ENCODE results near the gene CDH20. TPM values are rescaled to one million over a fixed set of nuclear protein-coding genes. Genes with fewer than 3 reads are reported as not detected.

The CDH20 gene
- total RNA-seq, 1 experiment from 2014 or later = not detected

- no peaks in the 10 kb centered on the region for H3K9me3 ChIP-seq (replicated peaks)
- no peaks in the 10 kb centered on the region for H3K27me3 ChIP-seq (replicated peaks)
- no peak overlapping the region for H3K4me3 ChIP-seq
- no peak for DNase-seq (ENCODE audit: low read depth in 1 of 2, low spot score in 2 of 2)
- no peak overlapping the region for H3K27ac ChIP-seq
- no peaks in the 10 kb centered on the region for H3K36me3 ChIP-seq
- H3K4me1 ChIP-seq (replicated peaks) = no peaks in the 10 kb centered on the region
Observed at GRCh38 chr18:61414086-61414485, 80.9 kb downstream of the CDH20 start.

GRCh38 chr18:61419763-61420162, 86.5 kb downstream of the CDH20 start:
- H3K4me1 ChIP-seq (replicated peaks) = no peaks in the 10 kb centered on the region
- H3K4me3 ChIP-seq = no peak overlapping the region
- no peaks in the 10 kb centered on the region for H3K9me3 ChIP-seq (replicated peaks)
- H3K27me3 ChIP-seq (replicated peaks) = no peaks in the 10 kb centered on the region
- H3K36me3 ChIP-seq = no peaks in the 10 kb centered on the region
- no peak overlapping the region for H3K27ac ChIP-seq
- DNase-seq (ENCODE audit: low read depth in 1 of 2, low spot score in 2 of 2) = no peak

DNA sequence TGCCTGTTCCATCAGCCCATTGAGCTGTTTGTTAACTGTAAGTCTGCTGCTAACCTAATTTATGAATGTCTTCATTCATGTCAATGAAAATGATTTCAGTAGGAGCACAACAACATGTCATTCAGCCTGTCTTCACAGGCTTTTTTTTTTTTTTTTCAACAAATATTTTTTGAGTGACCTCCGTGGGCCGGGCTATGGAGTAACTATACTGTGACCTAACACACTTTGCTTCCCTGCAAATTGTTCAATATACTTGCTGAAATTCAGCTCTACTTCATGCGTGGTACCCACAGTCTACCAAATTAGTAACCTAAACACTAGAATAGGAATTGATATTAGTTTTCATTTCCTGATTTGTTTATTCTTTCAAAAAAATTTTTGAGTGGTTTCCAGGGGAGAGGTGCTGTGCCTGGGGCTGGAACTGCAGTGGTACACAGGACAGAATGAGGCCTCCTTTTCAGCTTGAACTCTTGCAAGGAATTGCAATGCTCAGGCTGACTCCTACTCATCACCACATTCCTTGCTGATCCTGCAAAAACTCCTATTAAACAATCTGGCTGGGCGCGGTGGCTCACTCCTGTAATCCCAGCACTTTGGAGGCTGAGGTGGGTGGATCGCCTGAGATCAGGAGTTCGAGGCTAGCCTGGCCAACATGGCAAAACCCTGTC, 87.1 kb downstream of the CDH20 start:
- no peak overlapping the region for H3K27ac ChIP-seq

DNA sequence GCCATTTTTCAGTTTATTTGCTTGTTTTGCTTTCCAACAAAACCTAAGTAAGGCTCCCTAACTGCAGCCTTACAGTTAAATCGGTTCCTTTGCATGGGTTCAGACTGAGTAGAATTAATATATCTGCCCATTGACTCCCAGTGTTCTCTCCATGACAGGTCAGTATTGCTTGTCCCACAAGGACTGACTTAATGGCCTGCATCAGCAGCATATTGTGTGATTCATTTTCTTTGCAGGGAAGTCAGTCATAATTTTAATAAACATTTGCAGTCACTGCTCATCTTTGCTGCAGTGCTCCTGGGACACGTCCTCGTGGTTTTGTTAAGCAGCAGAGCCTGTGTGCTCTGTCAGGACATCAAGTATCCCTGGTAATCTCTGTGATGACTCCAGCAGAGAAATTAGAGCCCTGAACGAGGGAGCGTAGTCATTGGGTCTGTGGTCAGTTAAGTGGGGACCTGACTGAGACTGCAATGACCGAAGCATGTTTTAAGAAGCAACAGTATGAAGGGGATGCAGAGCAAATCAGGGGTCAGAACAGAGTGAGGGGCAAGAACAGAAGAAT, 93.3 kb downstream of the CDH20 start:
- no peak overlapping the region for H3K4me3 ChIP-seq
- no peak overlapping the region for H3K27ac ChIP-seq
- H3K36me3 ChIP-seq = no peaks in the 10 kb centered on the region
- DNase-seq (ENCODE audit: low read depth in 1 of 2, low spot score in 2 of 2) = no peak
- H3K27me3 ChIP-seq (replicated peaks) = 0 out of 2 replicates have a peak, but pooled peaks cover 3% of the 10 kb centered on the region
- no peaks in the 10 kb centered on the region for H3K4me1 ChIP-seq (replicated peaks)
- H3K9me3 ChIP-seq (replicated peaks) = no peaks in the 10 kb centered on the region

More for the DNA sequence above, 87.1 kb downstream of the CDH20 start:
- DNase-seq (ENCODE audit: low read depth in 1 of 2, low spot score in 2 of 2) = no peak
- H3K4me3 ChIP-seq = no peak overlapping the region
- H3K36me3 ChIP-seq = no peaks in the 10 kb centered on the region
- H3K9me3 ChIP-seq (replicated peaks) = no peaks in the 10 kb centered on the region
- H3K4me1 ChIP-seq (replicated peaks) = no peaks in the 10 kb centered on the region
- H3K27me3 ChIP-seq (replicated peaks) = no peaks in the 10 kb centered on the region

DNA sequence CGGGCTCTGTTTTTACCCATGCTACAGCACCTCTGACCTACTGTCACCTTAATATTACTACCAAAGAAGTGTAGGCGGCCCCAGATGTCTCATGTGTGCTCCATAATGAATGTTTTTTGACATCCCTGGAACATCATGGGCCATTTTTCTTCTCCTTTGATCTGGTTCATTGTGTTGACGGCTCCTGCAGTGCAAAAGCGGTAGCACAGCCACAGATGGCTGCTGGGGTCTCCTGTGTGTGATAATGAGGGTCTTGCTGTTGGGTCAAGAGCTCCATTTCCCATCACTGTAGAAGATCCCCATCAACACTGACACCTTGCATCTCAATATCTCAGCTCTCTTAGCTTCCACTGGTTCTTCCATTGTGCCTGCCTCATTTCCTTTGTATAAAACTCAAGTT, 95.0 kb downstream of the CDH20 start:
- no peak for DNase-seq (ENCODE audit: low read depth in 1 of 2, low spot score in 2 of 2)
- H3K27me3 ChIP-seq (replicated peaks) = 0 out of 2 replicates have a peak, but pooled peaks cover 3% of the 10 kb centered on the region
- H3K27ac ChIP-seq = no peak overlapping the region
- no peaks in the 10 kb centered on the region for H3K4me1 ChIP-seq (replicated peaks)
- H3K9me3 ChIP-seq (replicated peaks) = no peaks in the 10 kb centered on the region
- no peak overlapping the region for H3K4me3 ChIP-seq
- no peaks in the 10 kb centered on the region for H3K36me3 ChIP-seq

GRCh38 chr18:61432590-61432989, 99.4 kb downstream of the CDH20 start:
- DNase-seq (ENCODE audit: low read depth in 1 of 2, low spot score in 2 of 2) = no peak
- no peak overlapping the region for H3K27ac ChIP-seq
- H3K27me3 ChIP-seq (replicated peaks) = 0 out of 2 replicates have a peak, but pooled peaks cover 3% of the 10 kb centered on the region
- no peaks in the 10 kb centered on the region; the same call in 1 of the 2 replicates for H3K9me3 ChIP-seq (replicated peaks)
- H3K4me3 ChIP-seq = no peak overlapping the region
- H3K36me3 ChIP-seq = no peaks in the 10 kb centered on the region
- H3K4me1 ChIP-seq (replicated peaks) = no peaks in the 10 kb centered on the region

DNA sequence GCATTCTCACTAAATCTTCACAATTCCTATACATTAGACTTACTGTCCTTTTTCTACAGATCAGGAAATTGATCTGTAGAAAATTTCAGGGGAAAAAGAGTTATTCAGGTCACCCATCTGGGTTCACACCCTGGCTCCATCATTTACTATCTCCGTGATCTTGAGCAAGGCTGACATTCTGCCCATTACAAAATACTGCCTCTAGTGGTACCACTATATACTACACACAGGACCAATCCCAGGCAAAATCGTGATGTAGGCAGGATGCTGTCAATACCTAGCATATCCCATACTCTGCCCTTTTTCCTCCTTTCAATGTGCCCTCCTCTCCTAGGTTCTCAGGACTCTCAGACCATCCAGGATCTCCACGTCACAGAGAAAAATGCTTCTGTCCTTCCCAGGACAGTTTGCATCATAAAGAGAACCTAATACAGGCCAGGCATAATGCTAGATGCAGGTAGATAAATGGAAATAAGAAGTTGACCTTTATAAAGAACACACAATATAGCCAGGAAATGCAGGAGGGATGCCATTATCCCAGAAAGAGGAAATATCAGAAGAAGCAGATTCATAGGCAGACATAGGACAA, 101.9 kb downstream of the CDH20 start:
- no peak for DNase-seq (ENCODE audit: low read depth in 1 of 2, low spot score in 2 of 2)
- H3K27ac ChIP-seq = no peak overlapping the region

GRCh38 chr18:61443081-61443725, 110.0 kb downstream of the CDH20 start:
- Histone ChIP-seq H3K27ac (no peak overlapping the region), H3K4me1 (replicated peaks) (no peaks in the 10 kb centered on the region), H3K9me3 (replicated peaks) (no peaks in the 10 kb centered on the region), H3K36me3 (no peaks in the 10 kb centered on the region), H3K4me3 (no peak overlapping the region), H3K27me3 (replicated peaks) (0 out of 2 replicates have a peak, but pooled peaks cover 4% of the 10 kb centered on the region)
- DNase-seq (ENCODE audit: low read depth in 1 of 2, low spot score in 2 of 2) = no peak

More for the DNA sequence above, 101.9 kb downstream of the CDH20 start:
- H3K4me1 ChIP-seq (replicated peaks) = no peaks in the 10 kb centered on the region
- H3K9me3 ChIP-seq (replicated peaks) = no peaks in the 10 kb centered on the region; the same call in 1 of the 2 replicates
- H3K4me3 ChIP-seq = no peak overlapping the region
- H3K27me3 ChIP-seq (replicated peaks) = 0 out of 2 replicates have a peak, but pooled peaks cover 3% of the 10 kb centered on the region
- no peaks in the 10 kb centered on the region for H3K36me3 ChIP-seq

DNA sequence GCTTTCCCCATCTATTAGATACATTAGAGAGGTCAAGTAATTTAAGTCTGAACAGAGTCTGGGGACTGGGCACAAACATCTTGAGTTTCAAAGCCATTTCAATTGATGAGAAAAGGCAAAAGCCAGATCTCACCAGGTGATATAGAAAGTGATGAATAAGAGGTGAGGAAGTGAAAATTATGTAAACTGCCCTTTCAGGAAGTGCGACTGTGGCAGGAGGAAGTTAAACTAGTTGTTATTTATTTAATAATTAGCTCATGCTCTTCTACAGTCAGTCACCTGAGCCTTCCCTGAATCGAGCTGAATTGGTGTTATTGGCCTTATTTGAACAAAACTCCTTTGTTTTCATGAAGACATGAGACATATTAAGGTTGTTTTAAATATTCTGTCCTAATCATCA, 115.1 kb downstream of the CDH20 start:
- no peaks in the 10 kb centered on the region for H3K4me1 ChIP-seq (replicated peaks)
- H3K4me3 ChIP-seq = no peak overlapping the region
- no peak for DNase-seq (ENCODE audit: low read depth in 1 of 2, low spot score in 2 of 2)
- H3K27me3 ChIP-seq (replicated peaks) = 0 out of 2 replicates have a peak, but pooled peaks cover 4% of the 10 kb centered on the region
- no peak overlapping the region for H3K27ac ChIP-seq
- H3K36me3 ChIP-seq = no peaks in the 10 kb centered on the region
- no peaks in the 10 kb centered on the region for H3K9me3 ChIP-seq (replicated peaks)

GRCh38 chr18:61459896-61460648, 126.8 kb downstream of the CDH20 start:
- Histone ChIP-seq H3K4me1 (replicated peaks) (no peaks in the 10 kb centered on the region), H3K36me3 (no peaks in the 10 kb centered on the region), H3K9me3 (replicated peaks) (no peaks in the 10 kb centered on the region), H3K4me3 (no peak overlapping the region), H3K27me3 (replicated peaks) (0 out of 2 replicates have a peak, but pooled peaks cover 4% of the 10 kb centered on the region), H3K27ac (no peak overlapping the region)
- DNase-seq (ENCODE audit: low read depth in 1 of 2, low spot score in 2 of 2) = no peak

- Histone ChIP-seq H3K9me3 (replicated peaks) (no peaks in the 10 kb centered on the region), H3K36me3 (no peaks in the 10 kb centered on the region), H3K27ac (no peak overlapping the region), H3K27me3 (replicated peaks) (0 out of 2 replicates have a peak, but pooled peaks cover 4% of the 10 kb centered on the region), H3K4me3 (no peak overlapping the region), H3K4me1 (replicated peaks) (no peaks in the 10 kb centered on the region)
- DNase-seq (ENCODE audit: low read depth in 1 of 2, low spot score in 2 of 2) = no peak
Observed at GRCh38 chr18:61464551-61465142, 131.4 kb downstream of the CDH20 start.

- no peaks in the 10 kb centered on the region for H3K9me3 ChIP-seq (replicated peaks)
- no peak overlapping the region for H3K27ac ChIP-seq
- no peaks in the 10 kb centered on the region for H3K36me3 ChIP-seq
- no peak overlapping the region for H3K4me3 ChIP-seq
- DNase-seq (ENCODE audit: low read depth in 1 of 2, low spot score in 2 of 2) = no peak
- H3K27me3 ChIP-seq (replicated peaks) = peaks cover 6% of the 10 kb centered on the region; the same call in 1 of the 2 replicates
- H3K4me1 ChIP-seq (replicated peaks) = no peaks in the 10 kb centered on the region
Observed at GRCh38 chr18:61466736-61467135, 133.5 kb downstream of the CDH20 start.

GRCh38 chr18:61470031-61470674, 136.9 kb downstream of the CDH20 start:
- Histone ChIP-seq H3K9me3 (replicated peaks) (no peaks in the 10 kb centered on the region), H3K27ac (no peak overlapping the region), H3K27me3 (replicated peaks) (peaks cover 22% of the 10 kb centered on the region), H3K4me1 (replicated peaks) (no peaks in the 10 kb centered on the region), H3K4me3 (no peak overlapping the region), H3K36me3 (no peaks in the 10 kb centered on the region)
- DNase-seq (ENCODE audit: low read depth in 1 of 2, low spot score in 2 of 2) = no peak
